HG03575 (cell line): ENCODE data around the gene DTYMK.
A peak's percentile ranks its signal among the peaks of the same experiment; 100 is the strongest.

Source experiments
- ATAC-seq: cut with Tn5 transposase; IDR thresholded peaks from one replicate; pipeline ENCODE4 v1.9.1; 2021; ENCODE audit not compliant: unreplicated experiment, insufficient number of reproducible peaks, low FRiP score; ENCODE audit errors: extremely low read depth

Gene DTYMK

GRCh38 chr2:241719093-241719492 is 32.5 kb upstream of the DTYMK start:
- no peak for ATAC-seq

- ATAC-seq = no peak
Measured at GRCh38 chr2:241708879-241709278, 22.3 kb upstream of the DTYMK start.

- ATAC-seq = no peak
Measured at GRCh38 chr2:241706537-241706936, 19.9 kb upstream of the DTYMK start.

GRCh38 chr2:241703032-241703604 is 16.5 kb upstream of the DTYMK start:
- ATAC-seq = no peak

- ATAC-seq = peak; percentile 32
Measured at GRCh38 chr2:241702155-241703031, 15.8 kb upstream of the DTYMK start.

- peak; percentile 13 for ATAC-seq
Measured at GRCh38 chr2:241701399-241702154, 15.0 kb upstream of the DTYMK start, which contains the start of gene ING5. Gene ING5, plus strand, starts transcription at chr2:241702039. Its CDS starts 27 bp downstream, at chr2:241702066.

GRCh38 chr2:241701149-241701398 is 14.5 kb upstream of the DTYMK start:
- no peak for ATAC-seq

- no peak for ATAC-seq
Measured at GRCh38 chr2:241695651-241696050, 9.0 kb upstream of the DTYMK start.

- ATAC-seq = no peak
Measured at GRCh38 chr2:241692448-241692847, 5.8 kb upstream of the DTYMK start.

GRCh38 chr2:241690202-241690717 is 3.6 kb upstream of the DTYMK start:
- no peak for ATAC-seq

GRCh38 chr2:241689306-241689705 is 2.7 kb upstream of the DTYMK start:
- ATAC-seq = no peak

GRCh38 chr2:241686324-241686649 is 328 bp downstream of the DTYMK start:
- ATAC-seq = no peak

- ATAC-seq = no peak
Measured at GRCh38 chr2:241680827-241681599, 5.6 kb downstream of the DTYMK start.

GRCh38 chr2:241680044-241680443 is 6.6 kb downstream of the DTYMK start:
- no peak for ATAC-seq

- no peak for ATAC-seq
Measured at GRCh38 chr2:241678784-241679540, 7.7 kb downstream of the DTYMK start.

- ATAC-seq = no peak
Measured at GRCh38 chr2:241678307-241678706, 8.3 kb downstream of the DTYMK start.

GRCh38 chr2:241677392-241677791 is 9.2 kb downstream of the DTYMK start:
- no peak for ATAC-seq

GRCh38 chr2:241676665-241677064 is 9.9 kb downstream of the DTYMK start:
- no peak for ATAC-seq

- ATAC-seq = no peak
Measured at GRCh38 chr2:241675885-241676284, 10.7 kb downstream of the DTYMK start.
